Activated CD8-positive, alpha-beta memory T cell treated with anti-CD3 and anti-CD28 coated beads, Interleukin-2, amount 50 U/mL, for 24 hours (primary cell): ENCODE measurements around the gene NUDT14.

Experiments
- DNase-seq: peaks from one replicate; pipeline ENCODE4 v3.0.0-alpha.2; 2020; ENCODE audit errors: extremely low read depth

The NUDT14 gene

DNA sequence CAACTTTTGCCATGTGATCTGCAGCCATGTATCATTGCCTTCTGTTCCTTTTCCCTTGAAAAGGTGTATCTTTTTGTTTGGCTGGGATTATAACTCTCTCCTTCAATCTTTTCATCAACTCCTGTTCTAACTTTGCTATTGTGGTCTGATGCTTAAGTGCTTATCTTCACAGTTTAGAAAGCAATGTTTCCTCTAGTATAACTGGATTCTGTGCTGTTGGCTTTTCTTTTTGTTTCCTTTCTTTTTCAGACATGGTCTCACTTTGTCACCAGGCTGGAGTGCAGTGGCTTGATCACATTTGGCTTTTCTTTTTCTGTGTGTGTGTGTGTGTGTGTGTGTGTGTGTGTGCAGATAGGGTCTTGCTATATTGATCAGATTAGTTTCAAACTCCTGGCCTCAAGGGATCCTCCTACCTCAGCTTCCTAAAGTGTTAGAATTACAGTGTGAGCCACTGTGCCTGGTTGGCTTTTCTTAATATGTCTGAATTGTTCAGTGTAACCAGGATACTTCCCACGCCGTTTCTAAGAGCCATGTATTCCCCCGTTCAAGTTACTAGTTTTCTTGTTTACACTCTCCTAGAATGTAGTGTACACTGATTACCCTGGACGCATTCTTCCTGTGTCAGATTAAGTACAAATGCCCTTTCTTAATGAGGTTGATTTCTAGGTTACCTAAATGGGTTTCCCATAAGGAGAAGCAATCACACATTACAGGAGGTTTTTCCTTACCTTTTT, 48.0 kb downstream of the NUDT14 start:
- no peak for DNase-seq

DNA sequence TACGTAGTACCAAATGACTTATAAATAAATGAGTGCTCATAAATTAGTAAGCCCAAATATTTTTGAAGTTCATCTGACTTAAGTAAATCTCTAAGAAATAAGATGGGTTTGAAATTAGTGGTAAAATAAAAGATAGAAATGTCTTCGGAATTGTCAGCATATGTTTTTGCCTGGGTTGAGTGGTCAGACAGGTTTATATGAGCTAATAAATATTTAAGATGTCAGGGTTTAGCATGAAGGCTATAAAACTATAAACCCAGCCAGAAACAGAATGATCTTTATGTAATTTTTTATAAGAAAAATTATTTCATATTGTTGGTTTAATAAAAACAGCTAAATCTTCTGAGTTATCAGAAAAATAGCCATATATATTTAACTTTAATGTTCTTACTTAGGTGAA, 49.9 kb downstream of the NUDT14 start:
- no peak for DNase-seq

DNA sequence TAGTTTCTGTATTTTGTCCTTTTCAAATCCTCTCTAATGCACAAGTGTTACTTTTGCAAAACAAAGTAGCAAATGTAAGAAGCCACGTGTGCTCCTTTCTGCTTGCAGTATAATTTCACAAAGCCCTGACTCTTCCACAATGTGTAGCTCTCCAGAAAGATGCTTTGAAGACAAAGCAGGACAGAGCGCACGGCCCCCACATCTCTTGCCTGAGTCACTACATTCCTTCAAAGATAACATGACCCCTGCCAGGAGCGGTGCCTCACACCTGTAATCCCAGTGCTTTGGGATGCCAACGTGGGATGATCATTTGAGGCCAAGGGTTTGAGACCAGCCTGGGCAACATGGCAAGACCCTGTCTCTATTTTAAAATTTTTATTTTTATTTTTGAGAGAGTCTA, 53.1 kb downstream of the NUDT14 start:
- DNase-seq: no peak

DNA sequence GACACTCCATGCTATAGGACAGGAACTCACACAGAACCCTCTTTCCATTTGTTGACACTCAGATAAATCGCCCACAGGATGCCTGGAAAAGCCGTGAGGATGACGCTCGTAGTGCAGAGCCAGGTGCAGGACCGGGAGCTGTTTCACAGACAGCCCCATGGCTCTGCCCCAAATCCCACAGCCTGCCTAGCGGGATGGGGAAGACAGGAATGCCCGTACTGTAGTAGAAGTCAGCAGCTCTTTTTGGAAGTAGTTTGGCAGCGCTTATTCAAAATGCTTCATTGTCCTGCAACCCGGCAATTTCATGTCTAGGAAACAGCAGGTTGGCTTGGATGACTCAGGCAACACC, 54.2 kb downstream of the NUDT14 start:
- no peak for DNase-seq

DNA sequence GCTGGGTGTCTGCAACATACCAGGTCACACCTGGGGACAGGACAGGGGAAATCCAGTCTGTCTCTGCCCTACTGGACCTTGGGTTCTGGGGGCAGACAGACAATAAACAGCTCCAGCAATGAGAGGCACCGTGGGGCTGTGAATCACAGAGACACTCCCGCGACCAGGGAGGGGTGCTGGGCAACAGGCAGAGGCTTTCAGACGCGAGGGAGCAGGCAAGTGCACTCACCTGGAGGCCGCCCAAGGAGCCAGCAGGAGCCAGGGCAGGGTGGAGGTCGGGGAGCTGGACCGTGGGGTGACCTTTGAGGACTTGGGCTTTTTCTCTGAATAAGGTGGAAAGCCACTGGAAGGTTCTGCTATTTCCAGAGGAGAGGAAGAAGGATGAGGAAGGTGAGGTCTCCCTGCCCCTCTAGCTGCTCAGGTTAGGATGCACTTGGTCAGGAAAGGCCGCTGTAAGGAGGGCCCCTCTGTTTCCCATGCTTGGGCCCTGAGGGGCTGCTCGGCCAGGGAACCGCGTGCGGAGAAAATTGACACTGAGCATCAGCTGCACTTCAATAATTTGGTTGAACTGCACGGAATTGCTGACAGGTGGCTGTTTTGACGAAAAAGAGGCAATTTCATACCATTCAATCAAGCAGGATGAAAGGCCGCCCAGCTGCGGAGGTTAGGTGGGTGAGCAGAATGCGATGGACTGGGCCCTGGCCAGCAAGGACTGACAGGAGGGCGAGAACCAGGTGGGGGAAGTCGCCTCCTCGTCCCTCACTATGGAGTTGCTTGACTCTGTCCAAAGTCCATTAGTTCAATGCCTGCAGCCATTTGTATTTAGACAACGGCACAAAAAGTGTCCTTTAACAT, 54.8 kb downstream of the NUDT14 start:
- no peak for DNase-seq

DNA sequence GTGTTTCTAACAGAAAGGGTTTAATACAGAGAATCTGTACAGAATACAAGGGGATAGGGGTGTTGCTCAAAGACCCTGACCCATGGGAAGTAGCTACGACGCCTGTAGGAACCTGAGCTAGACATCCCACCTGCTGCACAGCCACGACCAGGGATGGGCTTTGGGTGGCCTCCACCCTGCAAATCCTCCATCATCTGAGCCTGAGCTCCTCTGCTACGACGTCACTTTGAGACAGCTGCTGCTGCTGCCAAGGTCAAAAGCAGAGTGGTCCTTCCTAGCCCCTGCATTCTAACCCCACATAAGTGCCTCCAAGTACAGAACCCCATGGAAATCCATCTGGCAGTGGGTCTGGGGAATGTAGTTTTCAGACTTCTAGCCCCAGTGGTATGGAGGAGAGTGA, 56.3 kb downstream of the NUDT14 start:
- DNase-seq: no peak

DNA sequence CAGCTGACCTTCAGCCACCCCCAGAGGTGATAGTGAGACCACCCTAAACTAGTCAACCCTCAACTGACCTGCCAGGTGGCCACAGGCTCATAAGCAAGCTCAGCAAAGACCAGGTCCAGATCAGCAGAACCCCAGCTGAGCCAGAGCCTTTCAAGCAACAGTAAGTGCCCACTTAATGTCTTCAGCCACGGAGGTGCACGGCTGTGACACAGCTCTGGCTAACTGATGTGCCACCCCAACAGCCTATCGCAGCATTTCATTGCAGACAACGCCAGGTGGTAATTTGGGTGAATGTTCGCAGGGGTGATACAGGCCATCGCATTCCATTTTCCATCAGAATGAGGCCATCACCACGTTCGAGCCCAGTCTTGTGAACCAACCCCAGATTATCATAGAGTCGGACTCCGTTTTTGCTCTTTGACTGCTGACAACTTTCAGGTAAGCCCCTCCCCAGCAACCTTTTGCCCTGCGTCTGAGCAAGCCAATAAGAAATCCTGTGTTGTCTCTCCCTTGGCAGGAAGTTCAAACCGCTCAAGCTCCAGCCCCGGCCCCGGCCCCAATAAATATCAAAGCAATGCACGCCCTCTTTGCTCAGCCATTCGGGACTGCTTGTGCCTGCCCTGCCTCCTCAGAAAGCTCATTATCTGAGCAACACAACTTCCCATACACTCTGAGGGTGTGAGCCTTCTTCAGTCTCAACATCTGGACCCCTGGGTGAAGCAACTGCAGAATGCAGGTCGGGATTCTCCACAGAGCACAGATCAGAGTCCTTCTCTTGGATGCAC, 56.9 kb downstream of the NUDT14 start:
- DNase-seq: no peak

DNA sequence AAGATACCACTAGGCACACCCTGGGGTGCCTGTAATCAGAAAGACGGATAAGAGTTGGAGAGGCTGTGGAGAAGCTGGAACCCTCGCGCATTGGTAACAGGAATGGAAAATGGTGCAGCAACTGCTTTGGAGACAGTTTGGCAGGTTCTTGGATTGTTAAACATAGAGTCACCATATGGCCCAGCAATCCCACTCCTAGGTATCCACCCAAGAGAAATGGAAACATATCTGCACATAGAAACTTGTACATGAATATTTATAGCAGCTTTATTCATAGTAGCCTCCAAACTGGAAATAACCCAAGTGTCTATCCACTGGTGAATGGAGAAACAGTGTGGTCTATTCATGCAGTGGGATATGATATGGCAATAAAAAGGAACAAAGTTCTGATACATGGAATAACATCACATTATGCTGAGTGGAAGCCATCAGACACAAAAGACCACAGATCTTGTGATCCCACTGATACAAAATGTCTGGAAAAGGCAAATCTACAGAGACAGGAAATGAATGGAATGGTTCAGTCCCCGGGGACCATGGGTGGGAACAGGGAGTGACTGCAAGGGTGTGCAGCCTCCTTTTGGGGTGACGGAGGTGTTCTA, 57.9 kb downstream of the NUDT14 start:
- no peak for DNase-seq
